MM.1S (cell line): ENCODE results near the gene ULK4.

ENCODE experiments used
- EZH2 ChIP-seq: fragments of 300-600 bp; sonication (generic); optimal IDR thresholded peaks from 2 replicates; pipeline ENCODE3; 2017; ENCODE audit warnings: low read depth, mild to moderate bottlenecking, antibody characterized with exemption, low read length, mixed read lengths
- EZH2phosphoT487 ChIP-seq: fragments of 300-600 bp; sonication (generic); IDR thresholded peaks from 2 replicates; pipeline ENCODE4 v1.6.1; 2018; ENCODE audit warnings: antibody characterized with exemption, low read length
- TF ChIP-seq, protein P1 (sequence below): fragments of 300-600 bp; sonication (generic); IDR thresholded peaks from 2 replicates; pipeline ENCODE4 v1.5.1; 2016; ENCODE audit warnings: antibody characterized with exemption, low read length, mixed read lengths

DNA sequence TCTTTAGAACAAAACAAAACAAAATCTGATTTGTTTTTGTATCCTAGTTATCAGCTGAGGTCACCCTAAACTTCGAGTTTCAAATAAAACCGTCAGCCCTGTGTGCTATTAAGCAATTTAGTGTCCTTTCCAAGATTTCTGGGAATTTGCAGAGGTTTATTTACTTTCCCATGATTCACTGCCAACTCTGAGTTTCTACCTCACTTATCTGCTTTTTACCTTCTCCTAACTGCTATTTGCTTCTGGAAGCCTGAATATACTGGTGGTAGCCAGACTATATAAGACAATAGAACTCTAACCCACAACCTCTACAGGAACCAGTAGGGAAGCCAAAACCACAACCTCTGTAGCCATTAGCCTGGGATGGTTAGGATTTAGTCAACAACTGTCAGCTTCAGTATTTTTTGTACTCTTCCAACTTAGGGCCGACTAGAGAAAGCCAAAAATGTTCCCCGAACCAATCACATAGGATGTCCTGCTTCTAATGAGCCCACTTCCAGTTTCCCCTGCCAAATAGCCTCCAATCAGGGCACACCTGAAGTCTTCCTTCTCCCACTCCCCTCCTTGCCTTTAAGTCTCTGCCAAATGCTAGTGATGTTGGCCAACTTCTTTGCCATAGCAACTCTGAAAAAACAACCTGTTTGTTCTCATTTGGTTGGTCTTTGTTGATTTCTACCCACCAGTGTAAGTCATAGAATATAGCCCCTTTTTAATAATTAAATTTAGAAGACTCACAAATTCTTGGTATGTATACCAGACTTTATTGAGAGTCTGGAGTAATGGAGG lies 273.1 kb downstream of the ULK4 start:
- TF ChIP-seq, protein P1, sequence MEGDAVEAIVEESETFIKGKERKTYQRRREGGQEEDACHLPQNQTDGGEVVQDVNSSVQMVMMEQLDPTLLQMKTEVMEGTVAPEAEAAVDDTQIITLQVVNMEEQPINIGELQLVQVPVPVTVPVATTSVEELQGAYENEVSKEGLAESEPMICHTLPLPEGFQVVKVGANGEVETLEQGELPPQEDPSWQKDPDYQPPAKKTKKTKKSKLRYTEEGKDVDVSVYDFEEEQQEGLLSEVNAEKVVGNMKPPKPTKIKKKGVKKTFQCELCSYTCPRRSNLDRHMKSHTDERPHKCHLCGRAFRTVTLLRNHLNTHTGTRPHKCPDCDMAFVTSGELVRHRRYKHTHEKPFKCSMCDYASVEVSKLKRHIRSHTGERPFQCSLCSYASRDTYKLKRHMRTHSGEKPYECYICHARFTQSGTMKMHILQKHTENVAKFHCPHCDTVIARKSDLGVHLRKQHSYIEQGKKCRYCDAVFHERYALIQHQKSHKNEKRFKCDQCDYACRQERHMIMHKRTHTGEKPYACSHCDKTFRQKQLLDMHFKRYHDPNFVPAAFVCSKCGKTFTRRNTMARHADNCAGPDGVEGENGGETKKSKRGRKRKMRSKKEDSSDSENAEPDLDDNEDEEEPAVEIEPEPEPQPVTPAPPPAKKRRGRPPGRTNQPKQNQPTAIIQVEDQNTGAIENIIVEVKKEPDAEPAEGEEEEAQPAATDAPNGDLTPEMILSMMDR, result no peak
- TF ChIP-seq EZH2phosphoT487 (no peak), EZH2 (no peak)
